ENCODE measurements around the gene TMEM185B.
"Not testable (repeated sequence)": the region's sequence is repeated elsewhere in the genome, so short reads cannot be mapped to it uniquely, and the experiment has no call there.

TMEM185B gene

GRCh38 chr2:120251078-120251477 lies 27.9 kb upstream of the TMEM185B start:
- DNase-seq: no peak

GRCh38 chr2:120250640-120251039 lies 27.4 kb upstream of the TMEM185B start:
- DNase-seq: no peak

- DNase-seq: no peak
Measured at GRCh38 chr2:120247851-120248250, 24.7 kb upstream of the TMEM185B start.

GRCh38 chr2:120246546-120247300 lies 23.5 kb upstream of the TMEM185B start:
- no peak for DNase-seq

- DNase-seq: no peak
Measured at GRCh38 chr2:120245520-120246332, 22.5 kb upstream of the TMEM185B start.

- DNase-seq: no peak
Measured at GRCh38 chr2:120244656-120245519, 21.7 kb upstream of the TMEM185B start.

DNA sequence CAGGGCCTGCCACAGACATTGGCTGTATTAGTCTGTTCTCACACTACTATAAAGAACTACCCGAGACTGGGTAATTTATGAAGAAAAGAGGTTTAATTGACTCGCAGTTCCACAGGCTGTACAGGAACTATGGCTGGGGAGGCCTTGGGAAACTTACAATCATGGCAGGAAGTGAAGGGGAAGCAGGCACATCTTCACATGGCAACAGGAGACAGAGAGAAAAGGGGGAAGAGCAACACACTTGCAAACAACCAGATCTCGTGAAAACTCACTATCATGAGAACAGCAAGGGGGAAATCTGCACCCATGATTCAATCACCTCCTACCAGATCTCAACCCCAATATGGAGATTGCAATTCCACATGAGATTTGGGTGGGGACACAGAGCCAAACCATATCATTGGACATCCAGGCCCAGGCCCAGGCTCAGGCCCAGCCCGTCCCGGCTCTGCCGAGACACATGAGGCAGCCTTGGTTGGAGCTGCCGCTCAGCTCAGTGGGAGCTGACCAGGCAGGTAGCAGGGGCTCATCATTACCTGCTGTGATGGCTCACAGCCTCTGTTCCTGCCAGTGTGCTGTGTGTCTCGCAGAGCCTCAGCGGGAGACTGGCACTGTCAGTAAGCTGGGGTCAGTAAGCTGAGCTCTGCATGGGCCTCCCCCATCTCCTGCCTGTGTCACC lies 20.8 kb upstream of the TMEM185B start:
- no peak for DNase-seq

DNA sequence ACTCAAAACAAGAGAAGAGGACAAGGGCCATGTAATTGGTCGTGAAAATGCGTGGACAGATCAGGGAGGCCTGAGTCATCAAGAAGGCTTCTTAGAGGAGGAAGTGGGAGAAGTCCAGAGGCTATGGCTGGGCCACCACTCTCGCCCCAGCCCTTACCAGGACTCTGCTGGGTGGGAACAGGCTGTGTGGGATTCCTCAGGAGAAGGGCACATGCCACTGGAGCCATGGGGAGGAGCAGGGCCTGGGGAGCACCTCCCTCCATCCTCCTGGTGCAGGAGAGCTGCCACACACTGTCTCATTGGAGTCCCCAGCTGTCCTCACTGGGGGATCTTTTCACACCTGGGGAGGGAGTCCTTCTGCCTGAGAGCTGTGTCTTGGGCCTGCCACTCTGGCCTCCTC lies 20.0 kb upstream of the TMEM185B start:
- no peak for DNase-seq

DNA sequence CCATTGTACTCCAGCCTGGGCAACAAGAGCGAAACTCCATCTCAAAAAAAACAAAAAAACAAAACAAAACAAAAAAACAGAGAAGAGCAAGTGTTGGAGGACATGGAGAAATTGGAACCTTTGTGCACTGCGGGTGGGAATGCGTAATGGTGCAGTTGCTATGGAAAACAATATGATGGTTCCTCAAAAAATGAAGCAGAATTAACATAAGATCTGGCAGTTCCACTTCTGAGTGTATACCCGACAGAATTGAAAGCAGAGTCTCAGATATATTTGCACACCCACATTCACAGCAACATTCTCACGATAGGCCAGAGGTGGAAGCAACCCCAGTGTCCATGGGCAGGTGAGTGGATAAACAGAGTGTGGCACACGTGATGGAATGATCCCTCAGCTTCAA lies 18.5 kb upstream of the TMEM185B start:
- DNase-seq: no peak

GRCh38 chr2:120240901-120241429 lies 17.8 kb upstream of the TMEM185B start:
- DNase-seq: no peak

GRCh38 chr2:120239488-120240287 lies 16.5 kb upstream of the TMEM185B start:
- no peak for DNase-seq

- no peak for DNase-seq
Measured at GRCh38 chr2:120238728-120239487, 15.7 kb upstream of the TMEM185B start.

DNA sequence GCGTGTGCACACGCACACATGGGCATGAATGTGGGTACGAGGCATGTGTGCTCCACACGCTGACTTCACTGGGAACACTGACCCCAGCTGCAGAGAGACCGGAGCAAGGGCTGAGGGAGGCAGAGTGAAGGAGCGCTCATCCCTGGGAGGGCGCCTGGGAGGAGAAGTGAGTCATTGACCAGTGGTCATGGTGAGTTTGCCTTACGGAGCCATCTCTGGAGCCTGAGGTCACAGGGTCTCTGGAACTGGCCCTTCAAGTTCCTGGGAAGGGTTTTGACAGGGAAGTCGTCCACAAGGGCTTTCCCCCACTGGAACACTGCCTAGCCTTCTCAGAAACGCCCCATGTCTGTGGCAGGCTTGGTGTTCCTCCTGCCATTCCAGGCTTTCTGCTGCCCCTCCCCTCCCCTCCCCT lies 14.3 kb upstream of the TMEM185B start:
- DNase-seq: no peak

- DNase-seq: no peak
Measured at GRCh38 chr2:120236791-120237190, 13.6 kb upstream of the TMEM185B start.

DNA sequence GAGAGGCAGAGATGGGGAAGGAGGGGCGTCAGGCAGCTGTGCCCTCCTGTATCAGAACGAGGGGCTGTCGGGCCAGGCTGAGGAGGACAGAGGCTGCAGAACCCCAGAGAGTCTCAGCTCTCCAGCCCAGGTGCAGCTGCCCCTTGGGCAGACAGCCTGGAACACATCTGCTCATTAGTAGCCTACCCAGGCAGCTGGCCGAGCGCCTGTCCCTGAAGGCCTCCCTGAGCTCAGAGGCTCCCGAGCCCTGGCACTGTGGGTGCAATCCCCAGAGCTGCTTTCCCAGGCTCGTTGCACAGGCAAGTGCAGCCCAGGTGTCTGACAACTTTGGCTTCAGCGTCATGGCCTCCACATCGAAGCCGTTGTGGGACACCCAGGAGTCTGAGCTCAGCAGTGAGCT lies 13.1 kb upstream of the TMEM185B start:
- no peak for DNase-seq

DNA sequence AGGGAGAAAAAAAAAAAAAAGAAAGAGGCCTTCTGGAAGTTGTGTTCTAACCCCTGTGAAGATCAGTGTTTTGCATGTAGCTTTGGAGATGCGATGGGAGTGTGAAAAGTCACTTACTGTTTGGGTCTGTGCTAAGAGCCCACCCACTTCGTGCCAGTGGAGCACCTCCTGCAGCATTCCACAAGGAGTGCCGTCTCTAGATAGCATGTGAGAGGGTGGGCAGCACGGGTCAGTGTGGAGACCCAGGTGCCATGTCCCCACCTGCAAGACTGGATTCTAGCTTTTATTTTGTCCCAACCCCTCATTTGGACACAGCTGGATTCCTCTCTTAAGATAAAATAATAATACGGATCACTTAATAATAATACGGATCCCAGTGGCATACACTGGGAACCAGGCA lies 12.5 kb upstream of the TMEM185B start:
- no peak for DNase-seq

- not testable (repeated sequence) for DNase-seq
Measured at GRCh38 chr2:120235158-120235557, 12.0 kb upstream of the TMEM185B start.

DNA sequence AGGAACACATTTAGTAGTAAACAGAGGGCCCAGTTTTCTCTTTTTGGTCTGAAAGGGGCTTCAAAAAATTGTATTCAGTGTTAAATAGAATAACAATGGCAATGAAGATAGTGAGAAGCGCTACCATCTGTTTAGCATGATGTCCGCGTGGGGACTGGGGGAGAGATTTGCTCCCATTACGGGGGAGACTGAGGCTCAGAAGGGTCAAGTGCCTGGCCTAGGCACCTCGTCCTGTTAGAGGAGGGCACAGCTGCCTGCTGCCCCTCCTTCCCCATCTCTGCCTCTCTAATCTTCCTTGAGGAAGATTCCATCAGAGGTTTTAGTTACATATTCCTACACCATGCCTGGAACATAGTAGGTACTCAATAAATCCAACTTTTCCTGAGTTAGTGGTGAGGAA lies 10.1 kb upstream of the TMEM185B start:
- no peak for DNase-seq

DNA sequence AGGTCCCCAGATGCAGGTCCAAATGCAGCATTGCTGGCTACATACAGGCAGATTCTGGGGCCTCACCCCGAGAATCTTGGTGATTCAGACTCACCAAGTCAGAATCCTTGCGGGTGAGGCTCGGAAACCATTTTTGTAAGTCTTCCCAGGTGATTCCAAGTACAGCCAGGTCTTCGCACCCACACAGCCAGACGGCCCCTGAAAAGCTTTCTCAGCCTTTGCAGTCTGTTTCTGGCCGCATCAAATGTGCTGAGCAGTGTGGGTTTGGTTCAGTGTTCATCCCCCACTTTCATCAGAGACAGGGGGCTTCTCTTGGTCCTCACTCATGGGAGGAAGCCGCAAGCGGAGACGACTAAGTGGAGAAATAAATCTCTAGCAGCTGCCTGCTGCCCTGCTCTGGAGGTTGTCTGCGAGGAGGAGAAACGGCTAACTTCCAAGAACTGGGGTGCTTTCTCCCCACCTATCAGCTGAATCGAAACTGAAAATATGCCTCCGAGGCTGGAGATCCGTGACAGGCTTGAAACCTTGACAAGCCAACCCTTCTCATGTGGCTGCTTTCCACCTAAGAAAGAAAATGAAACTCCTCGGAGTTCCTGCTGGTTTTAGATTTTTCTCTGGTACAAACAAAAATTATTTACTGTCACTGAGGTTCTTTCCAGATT lies 8.9 kb upstream of the TMEM185B start:
- no peak for DNase-seq

GRCh38 chr2:120231564-120231973 lies 8.4 kb upstream of the TMEM185B start:
- DNase-seq: no peak
